TTC549 (cell line): ENCODE data around the gene WIPI1.

Experiments
- FAIRE-seq: peaks from 2 replicates; lab custom pipeline; 2012; peaks lifted over from hg19 to GRCh38; lab: Jason Lieb, UNC

WIPI1 gene

GRCh38 chr17:68460146-68460545, 2.9 kb upstream of the WIPI1 start:
- no peak for FAIRE-seq

GRCh38 chr17:68459037-68459639, 1.8 kb upstream of the WIPI1 start:
- FAIRE-seq = no peak

- FAIRE-seq = no peak
Observed at GRCh38 chr17:68458260-68459036, 1.2 kb upstream of the WIPI1 start.

GRCh38 chr17:68457539-68458259, 403 bp upstream of the WIPI1 start:
- peak; percentile 15 for FAIRE-seq

- peak; percentile 32 for FAIRE-seq
Observed at GRCh38 chr17:68456339-68457167, 743 bp downstream of the WIPI1 start.

GRCh38 chr17:68455901-68456338, 1.4 kb downstream of the WIPI1 start:
- FAIRE-seq = no peak

GRCh38 chr17:68453991-68454665, 3.2 kb downstream of the WIPI1 start:
- FAIRE-seq = no peak

- no peak for FAIRE-seq
Observed at GRCh38 chr17:68452724-68453290, 4.5 kb downstream of the WIPI1 start.

- no peak for FAIRE-seq
Observed at GRCh38 chr17:68451670-68452354, 5.5 kb downstream of the WIPI1 start.

GRCh38 chr17:68450801-68451200, 6.5 kb downstream of the WIPI1 start:
- FAIRE-seq = no peak

- FAIRE-seq = no peak
Observed at GRCh38 chr17:68450391-68450790, 6.9 kb downstream of the WIPI1 start.

GRCh38 chr17:68449021-68449739, 8.1 kb downstream of the WIPI1 start:
- no peak for FAIRE-seq

- FAIRE-seq = no peak
Observed at GRCh38 chr17:68446626-68447041, 10.7 kb downstream of the WIPI1 start.

GRCh38 chr17:68445671-68446070, 11.6 kb downstream of the WIPI1 start:
- FAIRE-seq = no peak

GRCh38 chr17:68443972-68444464, 13.3 kb downstream of the WIPI1 start:
- FAIRE-seq = no peak

GRCh38 chr17:68441070-68441770, 16.1 kb downstream of the WIPI1 start:
- no peak for FAIRE-seq

- no peak for FAIRE-seq
Observed at GRCh38 chr17:68440526-68440925, 16.8 kb downstream of the WIPI1 start.

GRCh38 chr17:68439656-68440290, 17.5 kb downstream of the WIPI1 start:
- FAIRE-seq = no peak
